Right cardiac atrium (tissue), 5 donors: ENCODE data around the gene ABCG4. TPM values are rescaled to one million over a fixed set of nuclear protein-coding genes. Genes with fewer than 3 reads are reported as not detected.
"Not testable (repeated sequence)": the region's sequence is repeated elsewhere in the genome, so short reads cannot be mapped to it uniquely, and the experiment has no call there.

Source experiments
- ATAC-seq, 2 donors: fragments of 200-7000 bp; cut with Tn5 transposase; one replicate each; pipeline versions ENCODE4 v1.8.0 to v1.9.1; 2020; ENCODE audit warnings: moderate library complexity in 2 of 2, mild to moderate bottlenecking in 1 of 2
- DNase-seq, 3 donors: peaks; one replicate each; pipeline ENCODE4 v3.0.0-alpha.2; 2020
- H3K27ac ChIP-seq: one replicate; pipeline ENCODE4 v1.5.1; 2013; ENCODE audit warnings: mild to moderate bottlenecking, low read length, control low read depth, moderate library complexity
- H3K27me3 ChIP-seq: one replicate; pipeline ENCODE4 v1.6.1; 2013; ENCODE audit not compliant: control insufficient read depth, insufficient read depth
- H3K4me1 ChIP-seq: one replicate; pipeline ENCODE4 v1.6.1; 2013; ENCODE audit warnings: low read length; ENCODE audit not compliant: control insufficient read depth, insufficient read depth
- H3K4me3 ChIP-seq: one replicate; pipeline ENCODE4 v1.5.1; 2013; ENCODE audit warnings: low read length, control low read depth
- H3K9me3 ChIP-seq: one replicate; pipeline ENCODE4 v1.6.1; 2013; ENCODE audit warnings: low read length; ENCODE audit not compliant: control insufficient read depth
- WGBS: extraction: QIAGEN DNeasy Blood & Tissue Kit; methylation state at CpG from one replicate; pipeline ENCODE4 v1.1.7; 2013; 5-methylcytosine and 5-hydroxymethylcytosine counted together
- intact Hi-C, 4 donors: fragments of 100-400 bp; cut with DNase I; formaldehyde crosslinking; loops; one replicate each; pipeline versions ENCODE4 v1.11.0 to v1.14.0; 2022 to 2023
- polyA plus RNA-seq: library from polyadenylated mRNA; stranded (reverse); fragments of 200-250 nt; gene quantifications from one replicate; pipeline ENCODE4 v1.2.3, GENCODE V29; 2013
- total RNA-seq, 4 donors: library from RNA; stranded (reverse); fragmentation: NEBNext Ultra II Directional; extraction: Animal tissue kit (Norgen Biotek cat#: 25700); gene quantifications; one replicate each; pipeline ENCODE4 v1.2.1, GENCODE V29; 2021
- donor health status: healthy with polysubstance abuse.
- donor health status: DM: no; HTN: yes; CAD: no.
- donor health status: DM: no; HTN: no; CAD: no.
- donor health status: DM: no; HTN: yes; CAD: no; lungs with severe emphysema.
- donor health status: DM: yes; HTN: yes; CAD: no.

The ABCG4 gene
- total and polyA plus RNA-seq, 5 donors = 0.86 to 1.8 (median 1.4) TPM

GRCh38 chr11:119194811-119195440 lies 46.1 kb downstream of the ABCG4 start:
- DNase-seq = no peak
- 67% methylated on average over 7 of the region's 7 CpGs for WGBS
- no peak overlapping the region for H3K27ac ChIP-seq
- intact Hi-C loops = loop anchor here in 1 of 4 donors (10.0 kb wide), 1 partner anchor 280 kb away; no protein-coding TSS in a partner anchor
- no peaks in the 10 kb centered on the region for H3K4me1 ChIP-seq
- no peak overlapping the region for H3K4me3 ChIP-seq
- no peaks in the 10 kb centered on the region for H3K9me3 ChIP-seq
- ATAC-seq = no peak
- no peaks in the 10 kb centered on the region for H3K27me3 ChIP-seq

GRCh38 chr11:119195680-119196079 lies 46.8 kb downstream of the ABCG4 start:
- Histone ChIP-seq H3K27ac (no peak overlapping the region), H3K4me3 (no peak overlapping the region), H3K4me1 (no peaks in the 10 kb centered on the region), H3K27me3 (no peaks in the 10 kb centered on the region), H3K9me3 (no peaks in the 10 kb centered on the region)
- ATAC-seq (peak; percentile 78 to 87), DNase-seq (peak; percentile 47 to 79 (median 75))
- 25% methylated on average over 6 of the region's 6 CpGs for WGBS
- intact Hi-C loops = loop anchor here in 1 of 4 donors (10.0 kb wide), 1 partner anchor 279 kb away; no protein-coding TSS in a partner anchor

DNA sequence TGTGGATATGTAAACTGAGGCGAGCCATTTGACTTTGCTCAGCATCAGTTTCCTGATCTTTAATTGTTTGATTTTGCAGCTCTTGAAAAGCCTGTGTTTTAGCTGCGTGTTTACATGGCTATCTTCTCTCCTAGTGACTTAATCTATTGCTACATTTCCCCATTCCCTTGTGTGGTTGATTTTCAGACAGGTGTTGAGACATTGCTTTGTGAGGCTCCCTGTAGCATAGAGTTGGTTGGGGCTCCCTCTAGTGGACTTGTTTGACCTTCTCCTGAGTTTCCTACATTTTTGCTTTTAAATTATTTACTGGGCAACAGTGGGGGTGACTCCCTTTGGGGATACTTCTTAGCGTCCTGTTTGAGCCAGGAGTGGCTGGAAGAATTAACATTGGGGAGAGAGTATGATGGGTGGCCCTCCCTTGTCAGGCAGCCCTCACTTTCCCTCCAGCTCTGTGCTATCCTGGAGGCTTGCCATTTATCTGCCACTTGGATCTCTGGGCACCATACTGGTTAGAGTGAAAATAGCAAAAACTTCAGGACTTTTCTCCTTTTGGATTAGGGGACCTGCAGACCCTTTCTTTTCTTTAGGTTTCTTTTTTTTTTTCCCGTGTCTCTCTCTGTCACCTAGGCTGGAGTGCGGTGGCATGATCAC lies 48.1 kb downstream of the ABCG4 start:
- no peaks in the 10 kb centered on the region for H3K27me3 ChIP-seq
- no peaks in the 10 kb centered on the region for H3K4me1 ChIP-seq
- ATAC-seq (peak; percentile 82 to 87), DNase-seq (no peak)
- intact Hi-C loops = loop anchor here in 1 of 4 donors (1.0 to 10.0 kb wide), 2 partner anchors 52 to 278 kb away; no protein-coding TSS in a partner anchor
- no peak overlapping the region for H3K4me3 ChIP-seq
- H3K27ac ChIP-seq = no peak overlapping the region
- WGBS = 41% methylated on average over 5 of the region's 5 CpGs
- no peaks in the 10 kb centered on the region for H3K9me3 ChIP-seq

DNA sequence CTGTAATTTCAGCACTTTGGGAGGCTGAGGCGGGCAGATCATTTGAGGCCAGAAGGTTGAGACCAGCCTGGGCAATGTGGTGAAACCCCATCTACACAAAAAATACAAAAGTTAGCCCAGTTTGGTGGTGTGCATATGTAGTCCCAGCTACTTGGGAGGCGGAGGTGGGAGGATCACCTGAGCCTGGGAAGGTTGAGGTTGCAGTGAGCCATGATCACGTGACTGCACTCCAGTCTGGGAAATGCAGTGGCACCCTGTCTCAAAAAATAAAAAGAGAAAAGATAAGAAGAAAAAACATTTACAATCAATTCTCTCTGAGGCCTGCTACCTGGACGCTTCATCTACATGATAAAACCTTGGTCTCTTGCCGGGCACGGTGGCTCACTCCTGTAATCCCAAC lies 50.1 kb downstream of the ABCG4 start:
- DNase-seq (no peak), ATAC-seq (no peak)
- WGBS = 87% methylated on average over 6 of the region's 6 CpGs
- Histone ChIP-seq H3K4me3 (no peak overlapping the region), H3K27ac (no peak overlapping the region), H3K27me3 (no peaks in the 10 kb centered on the region), H3K9me3 (no peaks in the 10 kb centered on the region), H3K4me1 (no peaks in the 10 kb centered on the region)
- intact Hi-C loops = loop anchor here in 1 of 4 donors (10.0 kb wide), 1 partner anchor 276 kb away; no protein-coding TSS in a partner anchor

DNA sequence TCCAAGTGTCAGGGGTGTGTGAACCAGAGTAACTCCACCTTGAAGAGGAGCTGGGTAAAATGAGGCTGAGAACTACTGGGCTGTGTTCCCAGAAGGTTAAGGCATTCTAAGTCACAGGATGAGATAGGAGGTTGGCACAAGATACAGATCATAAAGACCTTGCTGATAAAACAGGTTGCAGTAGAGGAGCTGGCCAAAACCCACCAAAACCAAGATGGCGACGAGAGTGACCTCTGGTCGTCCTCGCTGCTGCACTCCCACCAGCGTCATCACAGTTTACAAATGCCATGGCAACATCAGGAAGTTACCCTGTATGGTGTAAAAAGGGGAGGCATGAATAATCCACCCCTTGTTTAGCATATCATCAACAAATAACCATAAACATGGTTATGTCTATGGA lies 52.4 kb downstream of the ABCG4 start:
- H3K27ac ChIP-seq, ATAC-seq, DNase-seq, H3K4me1 ChIP-seq, H3K4me3 ChIP-seq, H3K9me3 ChIP-seq, H3K27me3 ChIP-seq: not testable (repeated sequence)
- 82% methylated on average over 5 of the region's 5 CpGs for WGBS
- intact Hi-C loops = loop anchor here in 3 of 4 donors (10.0 kb wide), 4 partner anchors 64 to 124 kb away; partner anchors contain the start of gene MCAM (in 1 of the 3)

DNA sequence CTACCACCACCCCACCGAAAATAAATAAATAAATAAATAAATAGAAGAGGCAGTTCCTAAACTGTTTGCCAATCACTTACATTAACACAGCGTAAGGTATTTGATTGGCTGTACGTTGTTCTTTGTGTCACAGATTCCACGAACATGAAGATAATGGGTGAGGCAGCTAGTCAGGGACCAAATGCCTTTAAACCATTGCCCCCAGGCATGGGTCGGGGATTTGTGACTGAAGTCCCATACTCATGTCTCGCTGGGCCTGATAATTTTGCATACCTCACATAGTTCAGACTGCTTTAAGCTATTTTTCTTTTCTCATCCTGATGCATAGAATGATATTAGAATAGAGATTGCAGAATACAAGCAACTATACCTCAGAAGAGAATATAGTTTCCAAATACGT lies 53.7 kb downstream of the ABCG4 start:
- Histone ChIP-seq H3K4me3 (no peak overlapping the region), H3K4me1 (no peaks in the 10 kb centered on the region), H3K27me3 (no peaks in the 10 kb centered on the region), H3K27ac (no peak overlapping the region), H3K9me3 (no peaks in the 10 kb centered on the region)
- intact Hi-C loops = loop anchor here in 3 of 4 donors (10.0 kb wide), 4 partner anchors 62 to 122 kb away; partner anchors contain the start of gene MCAM (in 1 of the 3)
- DNase-seq (no peak), ATAC-seq (no peak)
- WGBS = 86% methylated on average over 7 of the region's 7 CpGs

GRCh38 chr11:119204066-119204465 lies 55.2 kb downstream of the ABCG4 start:
- no peaks in the 10 kb centered on the region for H3K4me1 ChIP-seq
- no peaks in the 10 kb centered on the region for H3K9me3 ChIP-seq
- H3K27me3 ChIP-seq = no peaks in the 10 kb centered on the region
- ATAC-seq (no peak), DNase-seq (no peak)
- WGBS = 93% methylated on average over 9 of the region's 9 CpGs
- no peak overlapping the region for H3K4me3 ChIP-seq
- intact Hi-C loops = loop anchor here in 3 of 4 donors (10.0 kb wide), 4 partner anchors 61 to 121 kb away; partner anchors contain the start of gene MCAM (in 1 of the 3)
- H3K27ac ChIP-seq = no peak overlapping the region

GRCh38 chr11:119205080-119205479 lies 56.2 kb downstream of the ABCG4 start:
- H3K27ac ChIP-seq = no peak overlapping the region
- H3K27me3 ChIP-seq = no peaks in the 10 kb centered on the region
- ATAC-seq = no peak
- H3K4me1 ChIP-seq = no peaks in the 10 kb centered on the region
- intact Hi-C loops = loop anchor here in 3 of 4 donors (10.0 kb wide), 4 partner anchors 60 to 120 kb away; partner anchors contain the start of gene MCAM (in 1 of the 3)
- 50% methylated on average over 10 of the region's 10 CpGs for WGBS
- peak overlapping the region; percentile 77 for H3K4me3 ChIP-seq
- peak in 2 of 3 donors; percentile 39 to 74 for DNase-seq
- H3K9me3 ChIP-seq = no peaks in the 10 kb centered on the region

GRCh38 chr11:119205574-119206510 lies 57.0 kb downstream of the ABCG4 start, which contains the start of gene CBL:
Gene CBL, plus strand, starts transcription at chr11:119206339. Its CDS starts 79 bp downstream, at chr11:119206418.
- intact Hi-C loops = loop anchor here in 3 of 4 donors (10.0 kb wide), 4 partner anchors 59 to 119 kb away; partner anchors contain the start of gene MCAM (in 1 of the 3)
- H3K9me3 ChIP-seq = no peaks in the 10 kb centered on the region
- ATAC-seq (peak; percentile 96), DNase-seq (peak; percentile 95 to 98 (median 97))
- peak within 1 kb of the TSS; percentile 77 for H3K4me3 ChIP-seq
- WGBS = 1% methylated on average over 88 of the region's 88 CpGs
- H3K27me3 ChIP-seq = no peaks in the 10 kb centered on the region
- peak within 1 kb of the TSS; percentile 69 for H3K27ac ChIP-seq
- H3K4me1 ChIP-seq = no peaks in the 10 kb centered on the region
